GM18951 (cell line): ENCODE results near the gene OR5V1.
"Not testable (repeated sequence)": the region's sequence is repeated elsewhere in the genome, so short reads cannot be mapped to it uniquely, and the experiment has no call there.

Experiments
- POLR2A ChIP-seq: IDR thresholded peaks from 4 replicates; pipeline ENCODE4 v1.6.1; 2011; ENCODE audit warnings: mild to moderate bottlenecking; ENCODE audit not compliant: insufficient read length, insufficient read depth; ENCODE audit errors: extremely low read depth
- in situ Hi-C: fragments of 300-500 bp; cut with MboI; formaldehyde crosslinking; loops from one replicate; pipeline ENCODE4 v1.12.0; 2022; ENCODE audit warnings: low sequenced_read_pairs, mixed read lengths, inconsistent platforms; ENCODE audit not compliant: unreplicated experiment

Gene OR5V1

GRCh38 chr6:29368765-29369164, at the start of gene OR5V1:
OR5V1 (minus strand) TSS chr6:29368865; CDS start chr6:29356195, 12,670 bp downstream.
- in situ Hi-C loops, result no loop called here
- no peak for TF ChIP-seq POLR2A

- in situ Hi-C loops, result no loop called here
- no peak for TF ChIP-seq POLR2A
Observed at GRCh38 chr6:29414588-29414987, 45.9 kb upstream of the OR5V1 start, which contains the start of gene OR12D1. OR12D1 (plus strand) TSS chr6:29414928.

- no peak for TF ChIP-seq POLR2A
- in situ Hi-C loops, result no loop called here
Observed at GRCh38 chr6:29403801-29404200, 35.1 kb upstream of the OR5V1 start.

- no peak for TF ChIP-seq POLR2A
- in situ Hi-C loops, result no loop called here
Observed at GRCh38 chr6:29399525-29399924, 30.9 kb upstream of the OR5V1 start.

- no peak for TF ChIP-seq POLR2A
- in situ Hi-C loops, result no loop called here
Observed at GRCh38 chr6:29395331-29395730, 26.7 kb upstream of the OR5V1 start, which contains the start of gene OR12D2. OR12D2 (plus strand) TSS chr6:29395631; CDS start chr6:29396700, 1,069 bp downstream.

- TF ChIP-seq POLR2A, result no peak
- in situ Hi-C loops, result no loop called here
Observed at GRCh38 chr6:29388533-29388932, 19.9 kb upstream of the OR5V1 start.

- TF ChIP-seq POLR2A, result no peak
- in situ Hi-C loops, result no loop called here
Observed at GRCh38 chr6:29376003-29376402, 7.3 kb upstream of the OR5V1 start.

- TF ChIP-seq POLR2A, result no peak
- in situ Hi-C loops, result no loop called here
Observed at GRCh38 chr6:29375191-29375590, 6.5 kb upstream of the OR5V1 start, which contains the start of gene OR12D3. OR12D3 (minus strand) TSS chr6:29375291; CDS start chr6:29375287, 4 bp downstream.

GRCh38 chr6:29355603-29356002, 13.1 kb downstream of the OR5V1 start:
- TF ChIP-seq POLR2A, result no peak
- in situ Hi-C loops, result no loop called here

- TF ChIP-seq POLR2A, result no peak
- in situ Hi-C loops, result no loop called here
Observed at GRCh38 chr6:29354980-29355379, 13.7 kb downstream of the OR5V1 start.

GRCh38 chr6:29349348-29349747, 19.3 kb downstream of the OR5V1 start:
- in situ Hi-C loops, result not testable (repeated sequence)

GRCh38 chr6:29345380-29345779, 23.3 kb downstream of the OR5V1 start:
- in situ Hi-C loops, result no loop called here
- TF ChIP-seq POLR2A, result no peak

GRCh38 chr6:29336269-29336668, 32.4 kb downstream of the OR5V1 start:
- no peak for TF ChIP-seq POLR2A
- in situ Hi-C loops, result no loop called here

GRCh38 chr6:29332676-29333075, 36.0 kb downstream of the OR5V1 start:
- no peak for TF ChIP-seq POLR2A
- in situ Hi-C loops, result no loop called here

GRCh38 chr6:29325777-29326176, 42.9 kb downstream of the OR5V1 start:
- in situ Hi-C loops, result no loop called here
- no peak for TF ChIP-seq POLR2A

GRCh38 chr6:29323332-29323731, 45.3 kb downstream of the OR5V1 start:
- in situ Hi-C loops, result not testable (repeated sequence)
